ENCODE data around the gene IKZF5.

IKZF5 gene

DNA sequence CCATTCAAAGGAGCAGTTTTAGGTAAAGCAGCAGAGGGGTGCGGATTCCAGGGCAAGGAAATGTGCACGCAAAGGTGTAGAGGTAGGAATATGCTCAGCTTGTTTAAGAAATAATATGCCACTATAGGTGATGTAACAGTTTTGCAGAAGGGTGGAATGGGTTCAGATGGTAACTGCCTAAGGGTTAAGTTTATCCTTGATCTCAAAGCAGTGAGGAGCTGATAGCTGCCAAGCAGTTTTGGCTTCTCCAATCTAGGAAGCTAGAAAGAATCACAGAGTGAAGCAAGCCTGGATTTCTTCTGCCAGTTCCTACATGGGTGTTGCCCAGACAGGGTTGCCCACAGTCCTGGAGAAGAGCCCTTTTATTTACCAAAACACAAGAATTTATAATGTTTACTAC lies 6.2 kb upstream of the IKZF5 start:
- DNase-seq = no peak

DNA sequence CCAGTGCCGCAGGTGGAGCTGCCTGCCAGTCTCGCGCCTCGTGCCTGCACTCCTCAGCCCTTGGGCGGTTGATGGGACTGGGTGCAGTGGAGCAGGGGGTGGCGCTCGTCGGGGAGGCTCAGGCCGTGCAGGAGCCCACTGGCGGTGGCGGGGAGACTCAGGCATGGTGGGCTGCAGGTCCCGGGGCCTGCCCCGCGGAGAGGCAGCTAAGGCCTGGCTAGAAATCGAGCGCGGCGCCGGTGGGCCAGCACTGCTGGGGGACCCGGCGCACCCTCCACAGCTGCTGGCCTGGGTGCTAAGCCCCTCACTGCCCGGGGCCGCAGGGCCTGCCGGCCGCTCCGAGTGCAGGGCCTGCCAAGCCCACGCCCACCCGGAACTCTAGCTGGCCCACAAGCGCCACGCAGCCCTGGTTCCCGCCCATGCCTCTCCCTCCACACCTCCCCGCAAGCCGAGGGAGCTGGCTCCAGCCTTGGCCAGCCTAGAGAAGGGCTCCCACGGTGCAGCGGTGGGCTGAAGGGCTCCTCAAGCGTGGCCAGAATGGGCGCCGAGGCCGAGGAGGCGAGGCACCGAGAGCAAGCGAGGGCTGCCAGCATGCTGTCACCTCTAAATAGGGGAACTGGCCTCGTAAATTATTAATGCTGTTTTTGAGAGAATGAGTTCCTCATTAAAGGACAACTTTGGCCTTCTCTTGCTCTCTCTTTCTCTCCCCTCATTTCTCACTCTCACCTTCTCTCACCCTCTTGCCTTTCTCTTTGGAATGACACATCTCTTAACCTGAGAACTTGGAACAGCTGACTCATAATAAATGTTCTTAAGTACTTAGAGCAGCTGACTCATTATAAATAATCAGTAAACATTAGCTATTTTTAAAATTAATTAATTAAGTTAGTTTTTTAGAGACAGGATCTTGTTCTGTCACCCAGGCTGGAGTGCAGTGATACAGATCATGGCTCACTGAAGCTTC lies 5.1 kb upstream of the IKZF5 start:
- no peak for DNase-seq

DNA sequence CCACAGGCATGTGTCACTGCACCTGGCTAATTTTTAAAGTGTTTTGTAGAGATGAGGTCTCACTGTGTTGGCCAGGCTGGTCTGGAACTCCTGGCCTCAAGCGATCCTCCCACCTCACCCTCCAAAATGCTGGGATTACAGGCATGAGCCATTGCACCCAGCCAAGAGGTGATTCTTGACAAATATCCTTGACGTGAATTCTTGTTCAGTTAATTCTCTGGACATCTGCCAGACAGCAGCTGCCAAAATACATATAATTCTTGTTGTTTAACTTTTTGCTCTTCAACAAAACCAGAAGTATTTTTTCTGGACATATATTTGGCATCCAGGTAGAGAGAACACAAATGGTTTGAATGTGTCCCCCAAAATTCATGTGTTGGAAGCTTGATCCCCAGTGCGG lies 3.4 kb upstream of the IKZF5 start:
- no peak for DNase-seq

DNA sequence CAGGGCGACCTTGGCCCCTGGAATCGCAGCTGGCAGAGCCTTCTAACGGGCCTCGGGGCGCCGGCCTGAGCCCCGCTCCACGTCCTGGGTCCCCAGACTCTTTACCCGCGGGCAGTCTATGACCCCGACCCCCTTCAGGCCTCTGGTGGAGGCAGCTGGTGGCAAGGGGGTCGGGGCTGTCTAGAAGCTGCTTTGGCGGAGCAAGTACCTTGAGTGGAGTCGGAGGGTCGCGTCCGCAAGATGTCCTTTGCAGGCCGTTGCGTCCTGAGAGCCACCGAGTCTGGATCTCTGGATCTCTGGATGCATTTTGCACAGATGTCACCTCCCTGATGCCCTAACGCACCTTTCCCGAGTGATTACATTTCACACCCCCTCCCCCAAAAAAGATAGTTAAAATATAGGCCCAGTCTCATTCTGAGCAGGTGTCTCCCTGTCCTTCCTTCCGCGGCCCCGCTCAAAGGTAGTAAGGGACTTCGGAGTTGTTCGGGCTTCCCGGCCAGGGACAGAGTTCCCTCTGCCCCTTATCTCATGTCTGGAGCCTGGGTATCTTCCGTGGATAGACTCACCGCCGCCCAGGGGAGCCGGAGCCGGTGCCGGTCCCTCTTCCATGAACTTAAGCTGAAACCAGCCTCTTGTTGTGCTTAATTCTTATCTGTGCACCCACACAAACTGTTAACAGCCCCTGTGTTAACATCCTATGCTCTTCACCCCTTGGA lies 668 bp upstream of the IKZF5 start:
- DNase-seq = no peak

DNA sequence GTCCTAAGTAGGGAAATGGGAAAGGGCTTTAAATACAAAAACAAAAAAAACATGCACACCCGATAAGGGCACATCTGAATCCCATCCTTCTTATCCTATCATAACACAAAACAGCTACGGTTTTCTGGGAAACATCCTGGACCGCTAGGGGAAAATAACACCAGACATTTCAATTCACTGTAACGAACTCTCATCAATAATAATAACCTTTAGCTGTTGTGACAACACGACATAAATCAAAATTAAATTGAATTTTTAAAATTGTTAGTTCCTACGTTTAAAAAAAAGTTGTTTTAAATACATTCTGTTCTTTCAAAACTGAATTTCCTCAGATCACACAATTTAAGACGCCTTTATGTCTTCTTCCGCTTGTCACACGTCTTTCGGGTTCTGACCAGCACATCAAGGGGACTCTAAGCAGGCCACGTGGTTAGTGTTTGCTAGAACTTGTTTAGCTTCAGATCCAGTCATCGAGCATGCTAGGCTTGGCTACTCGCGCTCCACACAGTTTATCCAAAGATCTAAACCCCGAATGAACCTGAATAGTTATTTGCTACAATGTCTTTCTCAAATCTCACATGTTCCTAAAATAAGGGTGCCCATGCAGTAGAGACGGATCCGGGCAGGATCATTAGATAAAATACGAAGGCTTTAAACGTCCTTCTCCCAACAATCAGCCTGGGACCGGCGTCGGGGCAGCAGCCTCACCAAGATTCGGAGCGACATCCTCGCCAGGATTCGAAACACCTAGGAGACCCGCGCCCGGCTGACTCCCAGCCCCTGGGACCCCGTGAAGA lies 839 bp downstream of the IKZF5 start:
- DNase-seq = no peak

DNA sequence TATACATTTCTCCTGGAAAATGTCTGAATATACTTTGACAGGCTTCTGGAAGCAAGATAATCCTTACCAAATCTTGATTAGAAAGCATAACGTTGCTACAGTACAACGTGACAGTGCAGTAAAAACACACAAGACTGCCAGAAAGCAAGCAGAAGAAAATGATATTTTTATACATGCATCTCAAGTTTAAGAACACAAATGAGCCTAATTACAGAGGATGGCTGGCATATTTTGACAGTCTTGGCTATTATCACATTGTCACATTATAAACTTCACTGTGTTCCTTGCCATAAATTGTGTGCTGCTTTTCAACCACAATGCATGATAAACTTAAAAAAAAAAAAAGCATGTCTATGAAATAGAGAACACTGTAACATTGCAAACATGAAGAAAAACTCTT lies 4.3 kb downstream of the IKZF5 start:
- DNase-seq = no peak

DNA sequence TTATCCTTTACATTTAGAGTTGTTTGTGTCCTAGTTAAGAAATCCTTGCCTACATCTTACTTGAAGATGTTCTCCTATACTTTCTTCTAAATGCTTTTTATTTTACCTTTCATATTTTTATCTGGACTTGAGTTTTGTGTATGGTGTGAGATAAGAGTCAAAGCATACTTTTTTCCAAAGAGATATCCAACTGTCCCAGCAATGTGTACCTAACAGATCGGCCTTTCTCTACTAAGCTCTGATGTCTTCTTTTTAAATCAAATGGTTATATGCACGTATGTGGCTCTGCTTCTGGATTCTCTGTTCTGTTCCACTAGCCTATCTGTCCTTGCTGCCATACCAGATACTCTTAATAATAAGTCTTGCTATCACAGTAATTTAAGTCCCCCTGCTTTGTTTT lies 7.2 kb downstream of the IKZF5 start:
- DNase-seq = no peak

DNA sequence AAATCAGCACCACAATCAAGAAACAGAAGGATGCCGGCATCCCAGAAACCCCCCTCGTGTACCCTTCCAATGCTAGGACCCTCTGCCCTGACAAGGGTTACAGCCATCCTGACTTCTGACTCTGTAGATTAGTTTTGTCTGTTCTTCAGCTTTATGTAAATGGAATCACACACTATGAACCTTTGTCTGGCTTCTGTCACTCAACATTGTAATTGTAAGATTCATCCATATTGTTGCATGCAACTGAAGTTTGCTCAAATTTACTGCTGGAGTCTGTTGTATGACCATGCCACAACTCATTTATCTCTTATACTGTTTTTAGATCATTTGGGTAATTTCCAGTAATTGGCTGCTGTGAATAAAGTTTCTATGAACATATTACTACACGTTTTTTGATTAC lies 8.4 kb downstream of the IKZF5 start:
- DNase-seq = no peak

DNA sequence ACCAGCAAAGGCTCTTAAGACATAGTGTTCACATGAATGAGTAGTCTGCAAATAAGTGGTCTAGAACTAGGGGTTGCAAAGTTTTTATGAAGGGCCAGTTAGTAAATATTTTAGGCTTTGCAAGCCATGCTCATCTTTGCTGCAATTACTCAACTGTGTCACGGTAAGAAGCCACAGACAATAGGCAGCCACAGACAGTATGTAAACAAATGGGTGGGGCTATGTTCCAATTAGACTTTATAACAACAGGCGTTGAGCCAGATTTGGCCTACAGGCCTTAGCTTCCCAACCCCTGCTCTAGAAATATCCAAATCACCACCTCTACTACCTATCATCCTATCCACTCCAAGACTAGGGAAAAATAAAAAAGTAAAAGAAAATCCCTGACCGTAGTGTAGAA lies 9.2 kb downstream of the IKZF5 start:
- DNase-seq = no peak

DNA sequence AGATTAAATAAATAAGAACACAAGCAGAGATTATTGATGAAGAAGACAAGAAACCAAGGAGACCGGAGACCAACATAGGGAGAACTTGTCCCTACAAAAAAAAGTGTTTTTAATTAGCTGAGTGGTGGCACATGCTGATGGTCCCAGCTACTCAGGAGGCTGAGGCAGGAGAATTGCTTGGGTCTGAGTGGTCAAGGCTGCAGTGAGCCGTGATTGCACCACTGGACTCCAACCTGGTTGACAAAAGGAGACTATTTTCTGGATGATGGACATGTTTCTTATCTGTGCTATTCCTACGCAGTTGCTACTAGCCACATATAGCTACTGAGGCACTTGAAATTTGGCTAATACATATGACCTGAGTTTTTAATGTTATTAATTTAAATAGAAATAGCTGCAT lies 9.7 kb downstream of the IKZF5 start:
- DNase-seq = no peak

DNA sequence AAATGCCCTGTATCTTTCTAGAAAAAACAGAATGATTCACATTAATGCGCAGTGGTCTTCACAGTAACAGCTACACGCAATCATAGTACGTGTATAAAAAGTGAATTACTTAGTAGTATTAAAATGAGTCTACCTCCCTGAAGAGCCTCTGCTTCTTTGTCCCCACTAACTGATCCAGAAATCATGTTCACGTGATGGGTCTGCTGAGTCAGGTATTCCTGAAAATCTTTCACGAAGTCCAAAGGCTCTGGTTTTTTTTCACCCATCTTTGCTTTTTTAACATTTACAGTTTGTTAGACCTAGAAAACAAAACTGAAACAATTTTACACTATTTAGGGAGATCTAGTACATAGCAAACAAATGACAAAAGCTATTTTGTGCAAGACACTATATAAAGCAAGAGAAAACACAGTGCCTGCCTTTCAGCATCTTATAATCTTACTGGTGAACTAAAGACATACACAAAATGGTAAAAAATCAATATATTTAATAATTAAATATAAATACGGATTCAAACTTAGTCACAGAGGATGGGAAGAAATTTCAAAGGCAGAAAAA lies 10.2 kb downstream of the IKZF5 start:
- no peak for DNase-seq

DNA sequence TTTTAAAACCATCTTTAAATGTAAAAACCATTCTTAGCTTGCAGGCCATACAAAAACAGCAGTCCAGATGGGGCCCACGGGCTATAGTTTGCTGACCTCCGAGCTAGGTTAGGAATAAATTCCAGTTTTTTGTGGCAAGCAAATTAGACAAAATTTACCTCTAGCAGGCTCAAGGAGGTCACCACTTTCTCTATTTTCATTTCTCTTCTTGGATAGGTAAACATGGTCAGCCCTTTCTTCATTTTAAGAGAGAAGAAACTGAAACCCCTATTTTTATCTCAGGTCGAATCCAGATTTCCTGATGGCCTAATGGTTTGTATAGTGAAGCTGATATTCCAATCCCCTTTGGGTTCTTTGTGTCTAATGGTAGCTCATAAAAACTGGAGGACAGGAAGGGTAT lies 10.7 kb downstream of the IKZF5 start:
- DNase-seq = no peak

DNA sequence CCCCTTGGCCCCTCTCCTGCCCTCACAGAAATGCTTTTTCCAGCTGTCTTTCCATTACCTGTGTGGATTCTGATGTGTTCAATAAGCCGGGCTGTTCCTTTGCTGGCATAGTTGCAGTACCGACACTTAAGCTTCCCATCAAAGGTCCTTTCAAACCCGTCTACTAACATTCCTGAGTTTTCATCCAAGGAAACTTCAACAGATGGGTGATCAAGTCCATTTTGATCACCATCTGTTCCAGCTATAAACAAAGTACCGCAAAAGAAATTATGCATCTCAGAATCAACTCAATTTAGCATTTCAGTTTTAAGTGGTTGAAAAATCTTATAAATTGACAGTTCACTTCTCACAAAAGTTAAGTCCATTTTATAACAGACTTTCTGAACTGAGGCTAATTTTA lies 12.7 kb downstream of the IKZF5 start:
- DNase-seq = no peak

DNA sequence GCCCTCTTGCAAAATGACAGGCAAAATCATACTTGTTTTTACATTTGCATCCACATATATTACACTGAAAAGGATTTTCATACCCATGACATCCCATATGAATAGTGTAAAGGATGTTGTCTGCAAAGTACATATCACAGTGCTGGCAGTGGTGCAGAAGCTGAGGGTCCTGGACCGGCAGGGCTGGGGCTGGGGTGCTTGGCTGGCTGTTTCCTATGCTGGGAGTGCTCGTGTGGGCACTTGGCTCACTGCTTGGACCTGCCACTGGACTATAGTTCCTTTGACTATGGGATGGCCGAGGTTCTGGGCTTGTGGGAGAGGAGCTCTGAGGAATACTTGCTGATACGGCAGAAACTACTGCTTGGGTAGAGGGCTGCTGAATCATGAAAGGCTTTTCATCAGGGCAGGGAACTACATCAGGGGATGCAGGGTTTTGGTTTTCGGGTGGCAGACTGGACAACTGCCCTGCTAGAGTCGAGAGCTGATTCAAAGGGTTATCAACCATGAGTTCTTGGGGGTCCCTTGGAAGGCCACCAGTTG lies 14.7 kb downstream of the IKZF5 start:
- DNase-seq = no peak

DNA sequence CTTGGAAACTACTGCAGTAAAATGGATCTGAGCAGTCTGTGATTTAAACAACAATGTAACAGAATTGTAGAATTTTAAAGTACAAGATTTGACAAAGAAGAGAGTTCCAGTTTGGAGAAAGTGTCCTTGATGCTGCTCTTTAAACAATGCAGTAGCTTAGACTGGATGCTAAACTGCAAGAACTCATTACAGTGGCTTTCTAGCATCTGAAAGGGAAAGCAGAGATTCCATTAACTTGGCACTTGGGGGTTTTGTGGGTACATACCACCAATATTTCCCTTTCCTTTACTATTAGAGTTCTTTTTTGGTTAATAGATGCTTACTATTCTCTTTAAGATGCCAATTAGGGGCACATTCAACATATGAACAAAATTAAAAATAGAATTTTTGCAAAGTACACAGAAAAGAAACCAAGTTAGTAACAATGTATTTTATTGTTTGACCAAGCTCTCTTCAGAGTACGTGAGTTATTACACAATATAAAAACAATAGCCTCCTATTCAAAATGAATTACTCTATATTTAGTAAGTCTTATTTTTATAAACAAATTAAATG lies 16.5 kb downstream of the IKZF5 start:
- DNase-seq = no peak

DNA sequence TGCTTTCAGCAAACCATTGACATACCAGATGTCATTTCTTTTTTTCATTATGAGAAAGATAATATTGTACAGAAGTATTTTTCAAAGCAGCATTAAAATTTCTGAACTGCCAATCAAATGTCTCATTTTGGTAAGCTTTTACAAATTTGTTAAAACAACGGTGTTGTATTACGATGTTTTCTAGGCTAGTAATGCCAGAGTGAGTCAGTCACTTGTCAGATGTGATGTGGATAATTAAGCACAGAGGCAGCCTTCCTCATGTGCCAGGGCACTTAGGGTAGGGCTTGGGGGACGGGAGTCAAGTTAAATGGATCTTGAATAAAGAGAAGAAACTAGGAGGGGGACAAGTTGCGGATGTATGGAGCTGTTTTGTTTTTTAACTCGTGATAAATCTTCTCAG lies 18.3 kb downstream of the IKZF5 start:
- DNase-seq = no peak

DNA sequence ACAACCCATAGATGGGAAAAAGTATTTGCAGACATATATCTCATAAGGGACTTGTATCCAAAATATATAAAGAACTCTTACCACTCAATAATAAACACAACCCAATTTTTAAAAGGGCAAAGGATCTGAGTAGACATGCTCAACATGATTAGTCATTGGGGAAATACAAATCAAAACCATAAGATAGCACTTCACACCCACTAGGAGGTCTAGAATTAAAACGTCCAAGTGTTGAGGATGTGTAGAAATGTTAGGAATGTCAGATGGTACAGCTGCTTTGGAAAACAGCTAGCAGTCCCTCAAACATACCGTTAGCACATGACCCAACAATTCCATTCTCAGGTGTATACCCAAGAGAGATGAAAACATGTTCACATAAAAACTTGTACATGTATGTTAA lies 20.1 kb downstream of the IKZF5 start:
- no peak for DNase-seq

DNA sequence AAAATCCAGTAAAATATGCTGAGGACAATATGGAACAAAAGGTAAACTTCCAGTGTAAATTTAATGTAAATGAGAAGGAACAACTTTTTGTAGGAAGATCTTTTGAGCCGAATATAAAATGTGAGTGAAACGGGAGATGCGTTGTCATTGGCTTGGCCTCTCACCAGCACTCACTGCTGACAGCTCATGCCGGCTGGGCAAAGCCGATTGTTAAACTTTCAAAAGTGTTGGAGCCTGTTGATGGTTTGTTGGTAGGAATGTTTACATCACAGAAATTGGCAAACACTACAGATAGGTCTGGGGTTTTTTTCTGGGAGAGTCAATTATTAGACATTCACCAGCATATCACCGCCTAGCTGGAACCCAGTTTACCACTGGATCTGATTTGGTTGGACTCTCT lies 22.3 kb downstream of the IKZF5 start:
- DNase-seq = no peak

DNA sequence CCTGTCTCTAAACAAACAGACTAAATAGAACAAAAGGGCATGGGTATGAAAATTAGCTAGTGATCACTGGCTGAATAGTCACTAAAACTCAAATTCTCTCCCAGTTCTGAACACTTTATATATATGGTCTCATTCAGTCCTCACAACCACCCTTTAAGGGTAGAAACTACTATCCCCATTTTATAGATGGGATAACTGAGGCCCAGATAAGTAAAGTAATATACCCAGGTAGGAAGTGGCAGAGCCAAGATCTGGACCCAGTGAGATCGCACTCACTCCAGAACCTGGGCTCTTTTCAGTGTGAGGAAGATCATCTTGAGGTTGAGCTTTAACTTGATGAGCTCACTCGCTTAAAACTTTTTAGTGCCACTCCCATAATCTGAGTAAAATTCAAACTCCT lies 23.9 kb downstream of the IKZF5 start:
- DNase-seq = no peak

DNA sequence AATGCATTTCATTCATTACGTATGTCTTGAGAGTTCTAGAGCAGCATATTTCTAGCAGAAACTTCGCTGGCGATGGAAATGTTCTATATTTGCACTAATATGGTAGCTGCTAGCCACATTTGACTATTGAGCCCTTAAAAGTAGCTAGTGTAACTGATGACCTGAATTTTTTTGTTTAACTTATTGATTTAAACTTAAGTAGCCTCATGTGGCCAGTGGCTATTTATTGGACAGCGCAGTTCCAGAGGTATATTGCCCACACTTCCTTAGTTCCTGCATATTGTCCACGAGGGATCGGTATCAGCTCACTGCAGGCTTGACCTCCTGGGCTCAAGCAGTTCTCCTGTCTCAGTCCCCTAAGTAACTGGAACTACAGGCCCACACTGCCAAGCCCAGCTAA lies 24.7 kb downstream of the IKZF5 start:
- DNase-seq = no peak

DNA sequence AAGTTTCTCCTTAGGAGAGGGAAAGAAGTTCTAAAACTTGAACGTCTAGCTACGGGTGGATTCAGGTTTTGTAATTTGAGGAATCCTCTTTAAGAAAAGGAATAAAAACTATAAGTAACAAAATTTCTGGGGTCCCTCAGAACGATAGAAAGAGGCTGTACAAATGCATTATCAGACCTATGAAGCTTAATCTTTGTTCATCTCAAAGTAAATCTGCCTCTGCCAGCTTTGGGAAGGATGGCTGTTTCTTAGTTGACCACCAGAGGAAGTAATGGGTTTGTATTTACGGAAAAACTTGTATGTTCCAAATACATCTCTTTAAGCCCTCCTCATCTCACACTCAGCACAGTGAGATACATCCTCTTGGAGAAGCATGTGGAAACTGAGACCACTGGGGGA lies 27.5 kb downstream of the IKZF5 start:
- DNase-seq = no peak

DNA sequence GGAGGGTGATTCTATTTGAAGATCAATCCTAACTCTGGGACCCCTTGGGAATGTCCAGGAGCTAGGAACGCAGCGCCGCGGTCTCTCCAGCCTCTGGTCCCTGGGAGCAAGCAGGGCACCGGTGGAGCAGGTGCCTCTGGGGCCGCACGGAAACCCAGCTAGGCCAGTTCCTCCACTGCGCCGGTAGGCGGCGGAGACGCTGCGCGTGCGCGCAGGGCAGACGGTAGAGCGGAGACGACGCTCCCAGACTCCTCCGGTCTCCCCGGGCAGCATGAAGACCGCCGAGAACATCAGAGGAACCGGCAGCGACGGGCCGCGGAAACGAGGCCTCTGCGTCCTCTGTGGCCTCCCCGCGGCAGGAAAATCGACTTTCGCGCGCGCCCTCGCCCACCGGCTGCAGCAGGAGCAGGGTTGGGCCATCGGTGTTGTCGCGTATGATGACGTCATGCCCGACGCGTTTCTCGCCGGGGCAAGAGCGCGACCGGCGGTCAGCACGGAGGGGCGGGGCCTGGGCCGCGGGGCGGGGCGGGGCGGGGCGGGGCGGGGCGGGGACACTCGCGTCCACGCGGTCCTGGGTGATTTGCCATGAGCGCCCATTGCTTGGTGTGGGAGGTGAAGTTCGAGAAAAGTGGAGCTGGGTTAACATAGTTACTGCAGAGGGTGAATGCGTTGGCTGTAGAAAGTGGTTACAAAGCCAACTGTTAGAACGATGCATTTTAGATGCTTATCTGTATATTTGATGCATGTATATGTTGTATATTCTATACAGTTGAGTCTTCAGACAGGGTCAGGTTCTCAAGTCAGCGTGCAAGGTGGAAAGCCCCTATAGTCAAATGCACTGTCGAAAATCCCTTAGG lies 28.2 kb downstream of the IKZF5 start, which contains the start of gene PSTK:
Gene PSTK, plus strand, starts transcription at position 193 of the 857 bp plus-strand sequence. Its CDS starts 79 bp downstream, at position 272.
- peak; percentile 32 for DNase-seq

Data from NCI-H1694 treated with DMSO at 0.1 percent for 48 hours (cell line).